NOMO-1 treated with dmso at 0.1 percent for 144 hours (cell line): ENCODE data around the gene EEFSEC.

ENCODE experiments used
- DNase-seq: peaks from one replicate; lab custom pipeline; 2025; ENCODE audit not compliant: unreplicated experiment; lab: John Stamatoyannopoulos, UW

EEFSEC gene

GRCh38 chr3:128383316-128384235 lies 230.3 kb downstream of the EEFSEC start:
- no peak for DNase-seq

DNA sequence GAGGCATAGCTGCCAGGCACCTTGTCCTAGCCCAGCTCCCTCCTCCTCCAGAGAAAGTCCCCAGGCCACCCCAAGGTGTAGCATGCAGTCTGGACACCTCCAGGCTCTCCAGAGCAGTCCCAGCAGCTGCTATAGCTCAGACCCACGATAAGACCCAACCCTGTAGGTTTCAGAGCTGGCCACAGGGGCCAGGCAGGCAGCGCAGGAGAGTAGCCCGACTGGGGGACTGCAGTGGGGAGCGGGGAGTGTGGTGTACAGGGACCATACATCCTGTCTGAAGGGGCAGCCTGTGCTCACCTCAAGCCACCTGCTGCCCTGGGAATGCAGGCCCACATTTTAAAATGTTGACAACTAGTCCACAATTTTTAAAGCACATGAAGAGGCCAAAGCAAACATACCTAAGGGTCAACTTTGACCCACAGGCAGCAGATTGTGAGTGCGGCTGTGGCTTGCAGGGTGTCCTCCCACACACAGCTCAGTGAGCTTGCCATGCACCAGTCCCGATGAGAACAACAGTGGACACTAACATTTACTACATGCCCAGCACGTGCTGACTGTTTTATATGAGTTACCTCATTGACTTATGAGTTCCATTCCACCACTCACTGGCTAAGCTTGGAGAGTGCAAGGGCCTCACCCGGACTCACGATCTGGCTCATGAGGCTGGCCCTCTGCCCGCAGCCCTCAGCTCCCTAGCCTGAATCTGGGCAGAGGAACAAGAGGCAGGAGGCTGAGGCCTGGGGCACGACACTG lies 232.0 kb downstream of the EEFSEC start:
- DNase-seq = no peak

DNA sequence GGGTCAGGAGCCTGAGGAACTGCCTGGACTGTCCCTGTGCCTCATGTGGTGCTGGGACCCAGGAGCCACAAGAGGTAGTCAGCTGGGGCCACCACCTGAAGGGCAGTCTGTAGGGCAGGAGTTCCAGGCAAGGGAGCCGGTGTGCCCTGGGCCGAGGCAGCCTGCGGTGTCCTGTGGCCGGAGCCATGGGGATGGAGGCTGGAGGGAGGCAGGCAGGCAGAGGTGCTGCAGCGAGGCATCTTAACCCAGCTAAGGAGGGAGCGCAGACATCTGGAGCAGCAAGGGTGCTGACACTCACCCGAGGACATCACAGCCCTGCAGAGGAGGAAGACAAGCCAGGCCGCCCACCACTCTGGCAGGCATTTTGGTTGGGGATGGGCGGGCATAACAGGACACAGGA lies 235.7 kb downstream of the EEFSEC start:
- DNase-seq = no peak

GRCh38 chr3:128390867-128391266 lies 237.6 kb downstream of the EEFSEC start:
- DNase-seq = no peak

- no peak for DNase-seq
These were observed 238.7 kb downstream of the EEFSEC start for GRCh38 chr3:128392021-128392420.

DNA sequence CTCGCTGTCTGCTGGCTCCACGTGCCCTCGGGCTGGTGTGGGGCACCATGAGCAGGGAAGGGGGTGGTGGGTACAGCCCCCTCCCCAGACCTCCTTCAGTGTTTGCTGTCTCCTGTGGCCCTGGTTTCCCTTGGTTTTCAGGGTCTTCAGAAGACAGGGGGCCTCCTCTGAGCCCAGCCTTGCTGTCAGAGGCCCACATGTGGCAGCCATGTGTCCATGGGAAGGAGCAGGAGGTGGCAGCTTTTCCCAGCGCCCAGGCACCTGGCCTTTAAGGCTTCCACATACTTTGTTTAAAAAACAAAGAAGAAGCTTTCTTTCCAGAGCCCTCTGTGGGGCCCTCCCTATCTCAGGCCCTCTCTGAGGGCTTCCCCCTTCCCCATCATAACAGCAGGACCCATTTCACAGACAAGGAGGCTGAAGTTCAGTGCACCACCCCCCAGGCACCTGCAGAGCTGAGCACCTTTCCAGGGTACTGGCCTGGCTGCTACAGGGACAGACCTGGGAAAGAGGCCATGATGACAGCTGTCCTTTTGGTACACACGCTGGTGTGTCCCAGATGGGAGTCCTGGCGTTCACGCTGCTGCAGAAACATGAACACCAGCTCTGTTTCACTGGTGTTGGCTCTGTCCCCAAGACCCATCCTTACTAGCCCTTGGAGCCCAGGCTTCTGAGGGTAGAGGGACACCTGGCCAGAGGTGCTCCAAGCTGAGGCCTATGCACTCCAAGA lies 239.7 kb downstream of the EEFSEC start:
- no peak for DNase-seq

- no peak for DNase-seq
These were observed 240.8 kb downstream of the EEFSEC start for GRCh38 chr3:128394033-128394432.

- DNase-seq = no peak
These were observed 241.8 kb downstream of the EEFSEC start for GRCh38 chr3:128395046-128395445.

DNA sequence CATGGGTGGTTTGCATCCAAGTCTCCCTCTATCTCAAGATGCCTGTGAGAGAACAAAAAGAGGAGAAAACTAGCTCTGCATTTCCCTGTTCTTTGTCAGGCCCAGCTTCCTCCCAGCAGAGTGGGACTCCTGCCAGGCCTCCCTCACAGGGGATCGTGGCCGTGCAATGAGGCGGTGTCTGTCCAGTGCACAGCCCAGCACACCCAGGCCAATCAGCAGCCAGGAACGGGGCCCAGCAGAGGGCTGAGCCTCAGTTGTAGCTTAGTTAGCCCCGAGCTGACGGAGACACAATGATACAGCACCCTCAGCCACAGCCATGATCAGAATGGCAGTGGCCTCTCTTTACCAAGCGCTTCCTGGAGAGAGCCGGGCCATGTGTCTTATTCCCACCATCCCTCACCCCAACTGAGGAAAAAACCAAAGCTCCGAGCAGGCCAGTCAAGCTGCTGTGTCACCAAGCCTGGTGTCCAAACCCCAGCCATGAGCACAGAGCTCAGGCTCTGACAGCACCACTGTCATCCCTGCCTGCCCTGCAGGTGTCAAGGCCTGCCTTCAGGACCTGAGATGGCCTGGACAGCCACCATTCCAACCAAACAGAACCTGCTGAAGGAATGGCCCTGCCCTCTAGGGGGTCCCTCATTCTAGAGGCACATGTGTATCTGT lies 242.3 kb downstream of the EEFSEC start:
- DNase-seq = no peak

- no peak for DNase-seq
These were observed 244.2 kb downstream of the EEFSEC start for GRCh38 chr3:128397484-128397883.

- no peak for DNase-seq
These were observed 245.3 kb downstream of the EEFSEC start for GRCh38 chr3:128398586-128398985.

- no peak for DNase-seq
These were observed 246.1 kb downstream of the EEFSEC start for GRCh38 chr3:128399221-128399915.

- no peak for DNase-seq
These were observed 247.4 kb downstream of the EEFSEC start for GRCh38 chr3:128400671-128401070.

DNA sequence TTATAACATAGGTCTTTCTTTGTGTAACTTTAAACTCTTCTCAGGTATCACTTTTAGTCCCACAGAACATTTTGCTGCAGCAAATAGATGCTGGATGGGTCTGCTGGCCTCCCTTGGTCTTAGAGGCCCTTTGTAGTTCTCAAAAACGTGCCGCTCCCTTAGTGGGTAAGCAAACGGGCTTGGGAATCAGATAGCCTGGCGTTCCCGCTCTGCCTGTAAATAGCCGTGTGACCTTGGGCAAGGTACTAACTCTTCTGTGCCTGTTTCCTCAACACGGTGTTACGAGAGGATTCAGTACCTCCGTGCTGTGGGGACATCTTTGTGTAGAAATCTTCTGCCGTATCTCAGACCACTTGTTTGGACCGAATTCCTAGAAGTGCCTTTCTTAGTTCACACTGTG lies 249.0 kb downstream of the EEFSEC start:
- no peak for DNase-seq

DNA sequence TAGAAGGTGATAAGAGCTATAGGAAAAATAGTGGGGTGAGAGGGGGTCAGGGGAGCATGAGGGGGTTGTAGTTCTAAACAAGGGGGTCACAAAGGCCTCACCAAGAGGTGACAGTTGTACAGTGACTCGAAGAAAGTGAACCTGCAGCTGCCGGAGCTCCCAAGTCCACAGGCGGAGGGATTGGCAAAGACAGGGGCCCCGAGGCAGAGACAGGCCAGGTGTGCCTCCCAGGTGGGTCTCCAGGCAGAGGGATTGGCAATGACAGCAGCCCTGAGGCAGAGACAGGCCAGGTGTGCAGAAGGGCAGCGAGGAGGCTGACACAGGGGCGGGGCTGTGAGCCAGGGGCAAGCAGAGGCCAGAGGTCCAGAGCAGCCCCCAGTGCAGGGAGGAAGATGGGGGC lies 249.7 kb downstream of the EEFSEC start:
- no peak for DNase-seq

DNA sequence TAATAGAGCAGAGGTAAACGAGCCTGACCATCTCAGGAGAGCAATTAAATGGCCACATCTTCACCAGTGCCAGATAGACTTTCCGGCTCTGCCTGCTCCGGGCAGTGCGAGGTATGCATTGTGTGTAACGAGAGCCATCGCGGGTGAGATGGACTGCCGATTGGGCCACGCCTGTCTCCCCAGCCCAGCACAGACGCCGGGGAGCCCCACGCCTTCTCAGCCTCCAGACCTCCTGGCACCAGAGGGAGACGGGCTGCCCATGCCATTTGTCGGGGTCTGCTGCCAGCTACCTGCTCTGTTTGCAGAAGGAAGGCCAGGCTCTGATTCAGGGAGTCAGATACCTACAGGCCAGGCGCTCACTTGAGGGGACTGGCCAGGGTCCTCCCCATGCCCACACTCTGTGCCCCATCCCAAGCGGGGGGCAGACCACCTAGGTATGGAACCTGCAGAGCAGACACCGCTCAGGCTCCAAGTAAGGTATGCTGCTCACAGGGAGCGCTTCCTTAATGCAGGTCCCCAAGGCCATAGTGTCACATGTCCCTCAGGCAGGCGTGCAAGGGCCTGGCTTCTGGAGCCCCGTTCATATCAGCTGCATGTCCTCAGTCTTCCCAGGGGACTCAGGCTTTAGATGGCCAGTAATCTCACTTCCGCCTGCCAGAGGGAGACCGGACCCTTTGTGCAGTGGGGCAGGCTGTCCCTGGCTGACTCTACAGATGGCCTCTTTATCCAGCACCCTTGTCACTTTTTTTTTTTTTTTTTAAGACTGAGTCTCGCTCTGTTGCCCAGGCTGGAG lies 251.2 kb downstream of the EEFSEC start:
- no peak for DNase-seq

- DNase-seq = no peak
These were observed 252.4 kb downstream of the EEFSEC start for GRCh38 chr3:128405554-128406277.

- no peak for DNase-seq
These were observed 254.0 kb downstream of the EEFSEC start for GRCh38 chr3:128407247-128407646.
